Caco-2 (cell line): ENCODE results near the gene AQP12A. TPM values are rescaled to one million over a fixed set of nuclear protein-coding genes. Genes with fewer than 3 reads are reported as not detected.

ENCODE experiments used
- BruUV-seq: library from RNA; stranded (reverse); fragments of 400-500 nt; replicated peaks from 2 replicates; lab custom pipeline; 2021; lab: Mats Ljungman, UMichigan
- CTCF ChIA-PET: fragments of 300-600 bp; sonication (Branson Sonifier 250); formaldehyde crosslinking; loops from one replicate; lab custom pipeline; 2022; ENCODE audit warnings: antibody characterized with exemption; lab: Charles Lee
- POLR2A ChIA-PET: fragments of 300-600 bp; sonication (Branson Sonifier 250); formaldehyde crosslinking; loops from one replicate; lab custom pipeline; 2022; ENCODE audit warnings: antibody characterized with exemption; lab: Charles Lee
- DNase-seq, 2 experiments: peaks; one replicate each; pipeline versions ENCODE4 v3.0.0 to v3.0.0-alpha.2; 2020 to 2022
- H3K27me3 ChIP-seq: replicated peaks from 2 replicates; pipeline ENCODE4 v1.6.0; 2011; ENCODE audit warnings: low read length; ENCODE audit not compliant: control insufficient read depth, insufficient read depth
- H3K36me3 ChIP-seq: 2 replicates; pipeline ENCODE4 v1.5.1; 2011; ENCODE audit warnings: low read length; ENCODE audit not compliant: control insufficient read depth, insufficient read depth
- H3K4me1 ChIP-seq: fragments of 250-450 bp; sonication (Bioruptor Pico); 2 replicates; pipeline ENCODE4 v1.5.1; 2020; ENCODE audit warnings: mild to moderate bottlenecking
- H3K4me3 ChIP-seq: 2 replicates; pipeline ENCODE4 v1.5.1; 2011; ENCODE audit warnings: low read depth, mild to moderate bottlenecking, control low read depth, low read length
- H3K9me3 ChIP-seq: fragments of 250-450 bp; sonication (Bioruptor Pico); 2 replicates; pipeline ENCODE4 v1.5.1; 2020; ENCODE audit warnings: mild to moderate bottlenecking, moderate library complexity
- H3K27ac Mint-ChIP-seq: one replicate; pipeline ENCODE4 v1.8.0; 2022; ENCODE audit warnings: mixed read lengths; ENCODE audit not compliant: unreplicated experiment
- H3K27me3 Mint-ChIP-seq: one replicate; pipeline ENCODE4 v1.8.0; 2022; ENCODE audit warnings: mixed read lengths; ENCODE audit not compliant: insufficient read depth, unreplicated experiment
- H3K36me3 Mint-ChIP-seq: one replicate; pipeline ENCODE4 v1.8.0; 2022; ENCODE audit warnings: mild to moderate bottlenecking, mixed read lengths; ENCODE audit not compliant: insufficient read depth, unreplicated experiment
- H3K4me1 Mint-ChIP-seq: one replicate; pipeline ENCODE4 v1.8.0; 2022; ENCODE audit warnings: low read depth, mixed read lengths; ENCODE audit not compliant: unreplicated experiment
- H3K4me3 Mint-ChIP-seq: one replicate; pipeline ENCODE4 v1.8.0; 2022; ENCODE audit warnings: mild to moderate bottlenecking, moderate library complexity, mixed read lengths; ENCODE audit not compliant: unreplicated experiment
- H3K9me3 Mint-ChIP-seq: one replicate; pipeline ENCODE4 v1.8.0; 2022; ENCODE audit warnings: mixed read lengths; ENCODE audit not compliant: unreplicated experiment
- CTCF ChIP-seq, 2 experiments: fragments of 200-600 bp in 1 of 2; IDR thresholded peaks; 1 replicate in 1 of 2; 2 replicates in 1 of 2; pipeline versions ENCODE4 v1.5.1 to v1.8.0; 2011 to 2022; ENCODE audit warnings: antibody characterized with exemption in 1 of 2, control low read depth in 1 of 2, inconsistent platforms in 1 of 2, low read depth in 1 of 2, low read length in 1 of 2, mild to moderate bottlenecking in 1 of 2, moderate library complexity in 1 of 2; ENCODE audit not compliant: insufficient read depth in 1 of 2, severe bottlenecking in 1 of 2, unreplicated experiment in 1 of 2
- intact Hi-C: fragments of 100-400 bp; cut with micrococcal nuclease; formaldehyde crosslinking; loops from one replicate; pipeline ENCODE4 v1.10.0; 2022; ENCODE audit not compliant: unreplicated experiment
- total RNA-seq: library from RNA; stranded (reverse); gene quantifications from 2 replicates; pipeline ENCODE4 v1.2.3, GENCODE V29; 2022

AQP12A gene
- total RNA-seq, 1 experiment from 2014 or later, result not detected

DNA sequence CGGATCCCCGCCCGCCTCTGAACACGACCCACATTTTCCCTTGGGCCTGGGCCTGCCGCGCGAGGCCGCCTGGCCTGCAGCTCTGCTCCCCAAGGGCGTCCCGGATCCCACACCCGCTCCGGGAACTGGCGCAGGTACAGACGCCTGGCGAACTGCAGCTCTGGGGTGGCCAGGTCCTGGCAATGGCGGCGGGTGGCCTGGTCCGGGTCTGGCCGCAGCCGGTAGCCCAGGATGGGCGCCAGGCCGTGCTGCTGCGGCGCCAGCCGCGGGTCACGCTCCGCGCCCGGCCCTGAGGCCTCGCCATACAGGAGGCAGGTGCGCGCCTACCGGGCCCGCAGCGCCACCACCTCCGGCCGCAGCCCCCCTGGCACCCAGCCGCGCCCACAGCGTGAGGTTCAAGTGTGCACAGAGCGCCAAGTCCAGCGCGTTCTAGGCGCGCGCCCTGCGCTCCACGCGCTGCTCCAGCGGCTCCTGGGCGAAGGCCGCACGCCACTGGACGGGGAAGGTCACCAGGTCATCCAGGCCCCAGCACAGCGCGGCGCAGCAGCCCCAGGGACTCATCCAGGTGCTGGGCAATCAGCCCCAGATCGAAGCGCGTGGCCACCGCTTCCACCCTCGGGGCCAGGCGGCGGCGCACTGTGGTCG is 9.5 kb downstream of the AQP12A start:
- no peak overlapping the region for H3K4me3 Mint-ChIP-seq
- H3K36me3 Mint-ChIP-seq, result no peaks in the 10 kb centered on the region
- Histone ChIP-seq H3K9me3 (no peaks in the 10 kb centered on the region), H3K36me3 (no peaks in the 10 kb centered on the region), H3K4me1 (no peaks in the 10 kb centered on the region), H3K27me3 (no peaks in the 10 kb centered on the region; the same call in 1 of the 2 replicates), H3K4me3 (no peak overlapping the region)
- ChIA-PET CTCF (no interaction called here), POLR2A (no interaction called here)
- TF ChIP-seq CTCF (IDR thresholded peaks at IDR 0.05; ENCODE audit: insufficient read depth in 1 of 2, low read depth in 1 of 2, low read length in 1 of 2, severe bottlenecking in 1 of 2, unreplicated experiment in 1 of 2), result no peak
- H3K4me1 Mint-ChIP-seq, result no peaks in the 10 kb centered on the region
- peaks cover 9% of the 10 kb centered on the region for H3K27me3 Mint-ChIP-seq
- intact Hi-C loops, result loop anchor here (10.0 kb wide), 1 partner anchor 56 kb away; no protein-coding TSS in a partner anchor
- no peak overlapping the region for H3K27ac Mint-ChIP-seq
- no peaks in the 10 kb centered on the region for H3K9me3 Mint-ChIP-seq
- DNase-seq, result peak in 1 of 2 experiments; percentile 3
- no TSS peak for BruUV-seq

GRCh38 chr2:240701736-240702639 is 10.3 kb downstream of the AQP12A start:
- H3K36me3 Mint-ChIP-seq, result no peaks in the 10 kb centered on the region
- no peak overlapping the region for H3K27ac Mint-ChIP-seq
- Histone ChIP-seq H3K27me3 (no peaks in the 10 kb centered on the region; the same call in 1 of the 2 replicates), H3K4me3 (no peak overlapping the region), H3K36me3 (no peaks in the 10 kb centered on the region), H3K4me1 (no peaks in the 10 kb centered on the region), H3K9me3 (no peaks in the 10 kb centered on the region)
- no peak overlapping the region for H3K4me3 Mint-ChIP-seq
- no TSS peak for BruUV-seq
- DNase-seq, result peak in 1 of 2 experiments; percentile 17
- no peak for TF ChIP-seq CTCF (IDR thresholded peaks at IDR 0.05; ENCODE audit: insufficient read depth in 1 of 2, low read depth in 1 of 2, low read length in 1 of 2, severe bottlenecking in 1 of 2, unreplicated experiment in 1 of 2)
- no peaks in the 10 kb centered on the region for H3K4me1 Mint-ChIP-seq
- intact Hi-C loops, result loop anchor here (10.0 kb wide), 1 partner anchor 57 kb away; no protein-coding TSS in a partner anchor
- ChIA-PET POLR2A (no interaction called here), CTCF (no interaction called here)
- peaks cover 9% of the 10 kb centered on the region for H3K27me3 Mint-ChIP-seq
- H3K9me3 Mint-ChIP-seq, result no peaks in the 10 kb centered on the region

GRCh38 chr2:240702640-240703011 is 11.0 kb downstream of the AQP12A start:
- TF ChIP-seq CTCF (IDR thresholded peaks at IDR 0.05; ENCODE audit: insufficient read depth in 1 of 2, low read depth in 1 of 2, low read length in 1 of 2, severe bottlenecking in 1 of 2, unreplicated experiment in 1 of 2), result no peak
- ChIA-PET CTCF (no interaction called here), POLR2A (no interaction called here)
- H3K4me3 ChIP-seq, result no peak overlapping the region
- intact Hi-C loops, result loop anchor here (10.0 kb wide), 1 partner anchor 58 kb away; no protein-coding TSS in a partner anchor
- H3K36me3 ChIP-seq, result no peaks in the 10 kb centered on the region
- DNase-seq, result peak in 1 of 2 experiments; percentile 7
- Mint-ChIP-seq H3K27me3 (peaks cover 9% of the 10 kb centered on the region), H3K27ac (no peak overlapping the region), H3K4me1 (no peaks in the 10 kb centered on the region), H3K9me3 (no peaks in the 10 kb centered on the region), H3K36me3 (no peaks in the 10 kb centered on the region), H3K4me3 (no peak overlapping the region)
- no peaks in the 10 kb centered on the region for H3K9me3 ChIP-seq
- BruUV-seq, result no TSS peak
- H3K27me3 ChIP-seq, result no peaks in the 10 kb centered on the region; the same call in 1 of the 2 replicates
- no peaks in the 10 kb centered on the region for H3K4me1 ChIP-seq
